HG02623 (cell line): ENCODE data around the gene MAGI2.
"Not testable (repeated sequence)": the region's sequence is repeated elsewhere in the genome, so short reads cannot be mapped to it uniquely, and the experiment has no call there.

ENCODE experiments used
- ATAC-seq: cut with Tn5 transposase; IDR thresholded peaks from one replicate; pipeline ENCODE4 v1.9.1; 2021; ENCODE audit warnings: moderate library complexity; ENCODE audit not compliant: unreplicated experiment

The MAGI2 gene

DNA sequence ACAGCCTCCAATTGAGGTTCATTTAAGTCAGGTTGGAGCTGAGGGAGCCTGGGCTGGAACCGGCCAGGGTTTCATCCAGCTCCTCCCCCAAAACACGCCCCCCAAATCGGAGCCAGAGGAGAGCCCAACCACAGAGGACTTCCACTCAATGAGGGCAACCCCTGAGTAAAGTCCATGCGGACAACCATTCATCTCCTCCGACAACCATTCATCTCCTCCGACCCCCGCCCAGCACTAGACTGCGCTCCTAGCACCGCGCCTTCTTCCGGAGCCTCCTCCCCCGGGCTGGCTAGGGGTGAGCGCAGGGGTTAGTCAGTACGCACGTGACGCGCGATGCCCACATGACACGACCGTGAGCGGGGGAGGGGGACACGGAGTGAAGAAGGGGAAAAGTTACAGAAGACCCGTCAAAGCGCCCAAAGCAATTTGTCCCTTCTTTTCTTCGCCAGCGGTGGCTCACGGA is 1.4 kb downstream of the MAGI2 start:
- ATAC-seq: no peak

DNA sequence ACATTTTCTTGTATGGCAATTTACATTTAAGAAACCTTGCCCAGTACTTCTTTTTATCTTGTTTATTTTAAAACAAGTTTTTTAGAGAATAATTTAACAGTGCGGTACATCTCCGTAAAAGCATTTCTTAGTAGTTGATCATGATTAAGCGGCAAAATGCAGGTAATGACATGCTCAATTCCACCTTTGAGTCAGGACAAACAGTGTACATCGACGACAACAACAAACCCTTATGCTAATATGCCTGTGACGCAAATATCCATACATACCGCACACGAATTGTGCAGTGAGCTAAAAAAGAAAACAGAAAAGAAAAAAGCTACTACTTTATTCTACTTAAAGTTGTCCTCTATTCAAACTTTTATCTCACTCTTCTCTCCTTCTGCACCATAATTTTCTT is 1.9 kb downstream of the MAGI2 start:
- no peak for ATAC-seq

DNA sequence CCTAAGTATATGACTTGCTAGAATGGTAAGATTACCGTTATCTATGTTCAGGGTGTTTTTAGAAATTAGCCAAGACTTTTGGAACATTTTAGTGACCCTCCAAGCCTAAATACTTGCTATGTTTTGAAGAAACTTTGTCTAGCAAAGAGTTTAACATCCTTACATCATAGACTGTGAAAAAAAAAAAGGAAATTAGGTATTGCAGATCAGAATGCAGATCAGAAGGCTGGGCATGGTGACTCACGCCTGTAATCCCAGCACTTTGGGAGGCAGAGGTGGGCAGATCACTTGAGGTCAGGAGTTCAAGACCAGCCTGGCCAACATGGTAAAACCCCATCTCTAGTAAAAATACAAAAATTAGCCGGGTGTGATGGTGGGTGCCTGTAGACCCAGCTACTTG is 10.7 kb downstream of the MAGI2 start:
- not testable (repeated sequence) for ATAC-seq

DNA sequence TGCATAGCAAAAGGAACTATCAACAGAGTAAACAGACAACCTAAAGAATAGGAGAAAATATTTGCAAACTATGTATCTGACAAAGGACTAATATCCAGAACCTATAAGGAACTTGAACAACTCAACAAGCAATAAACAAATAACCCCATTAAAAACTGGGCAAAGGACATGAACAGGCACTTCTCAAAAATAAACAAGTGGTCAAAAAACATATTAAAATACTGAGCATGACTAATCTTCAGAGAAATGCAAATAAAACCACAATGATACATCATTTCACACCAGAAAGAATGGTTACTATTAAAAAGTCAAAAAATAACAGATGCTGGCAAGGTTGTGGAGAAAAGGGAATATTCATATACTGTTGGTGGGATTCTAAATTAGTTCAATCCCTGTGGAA is 17.1 kb downstream of the MAGI2 start:
- ATAC-seq: no peak

DNA sequence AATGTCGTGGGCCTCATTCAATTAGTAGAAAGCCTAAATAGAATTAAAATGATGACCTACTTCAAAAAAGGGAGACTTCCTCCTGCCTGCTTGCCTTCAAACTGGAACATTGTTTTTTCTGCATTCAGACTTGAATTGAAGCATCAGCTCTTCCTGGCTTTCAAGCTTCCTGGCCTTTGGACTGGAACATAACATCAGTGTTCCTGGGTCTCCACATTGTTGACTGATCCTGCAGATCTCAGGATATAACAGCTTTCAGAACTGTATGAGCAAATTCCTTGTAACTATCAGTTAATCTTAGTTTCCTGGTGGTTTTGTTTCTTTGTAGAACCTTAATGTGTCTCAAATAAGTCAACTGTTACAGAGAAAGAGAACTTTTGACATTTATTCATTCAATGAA is 18.6 kb downstream of the MAGI2 start:
- ATAC-seq: no peak

DNA sequence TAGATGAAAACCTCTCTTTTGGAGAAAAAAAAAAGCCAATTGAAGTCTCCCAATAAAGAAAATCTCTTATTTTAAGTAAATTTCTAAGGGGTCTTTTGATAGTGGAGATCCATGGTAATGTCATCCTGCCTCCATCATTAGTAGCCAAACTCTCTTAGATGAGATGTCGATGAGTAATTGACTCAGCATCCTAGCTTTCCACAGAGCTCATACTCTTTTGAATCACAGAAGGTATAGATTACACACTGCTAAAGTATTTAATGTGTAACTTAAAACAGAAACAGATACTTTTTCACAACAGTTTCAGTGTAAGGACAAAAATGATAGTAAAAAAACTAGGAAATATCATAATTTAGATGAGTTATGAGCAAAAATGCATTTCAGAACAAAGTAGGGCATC is 19.4 kb downstream of the MAGI2 start:
- ATAC-seq: no peak

DNA sequence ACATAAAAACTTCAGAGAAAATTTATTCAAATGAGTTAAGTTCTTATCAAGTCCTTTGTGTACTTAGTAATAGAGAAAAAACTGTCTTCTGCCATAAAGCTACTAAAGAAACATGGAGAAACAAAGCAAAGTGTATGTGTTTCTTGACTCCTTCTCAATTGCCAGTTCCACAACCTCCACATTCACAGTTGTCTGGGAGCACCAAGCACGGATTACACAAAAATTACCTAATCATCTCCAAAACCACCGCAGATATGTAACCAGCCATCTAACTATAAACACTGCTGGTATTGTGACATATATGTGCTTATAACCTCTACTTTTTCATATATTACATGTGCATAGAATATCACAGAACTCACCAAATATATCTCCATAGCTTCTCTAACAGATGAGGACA is 23.1 kb downstream of the MAGI2 start:
- ATAC-seq: no peak

DNA sequence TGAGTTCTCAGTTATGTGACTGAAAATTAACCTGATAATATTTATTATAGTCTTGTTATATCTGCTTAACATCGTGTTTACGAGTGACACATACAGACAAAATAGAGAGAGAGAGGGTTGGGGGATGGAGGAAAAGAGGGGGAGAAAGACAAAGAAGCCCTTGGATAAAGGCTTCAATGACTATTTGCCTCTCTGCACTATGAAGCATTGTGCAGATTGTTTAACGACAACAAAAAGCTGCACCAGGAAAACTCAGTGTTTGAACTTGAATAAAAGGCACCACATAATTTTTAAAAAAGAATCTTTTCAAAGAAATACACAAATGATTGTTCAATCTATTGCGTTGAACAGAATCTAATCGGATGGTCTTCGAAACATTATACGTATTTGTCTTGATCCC is 27.8 kb downstream of the MAGI2 start:
- ATAC-seq: no peak

DNA sequence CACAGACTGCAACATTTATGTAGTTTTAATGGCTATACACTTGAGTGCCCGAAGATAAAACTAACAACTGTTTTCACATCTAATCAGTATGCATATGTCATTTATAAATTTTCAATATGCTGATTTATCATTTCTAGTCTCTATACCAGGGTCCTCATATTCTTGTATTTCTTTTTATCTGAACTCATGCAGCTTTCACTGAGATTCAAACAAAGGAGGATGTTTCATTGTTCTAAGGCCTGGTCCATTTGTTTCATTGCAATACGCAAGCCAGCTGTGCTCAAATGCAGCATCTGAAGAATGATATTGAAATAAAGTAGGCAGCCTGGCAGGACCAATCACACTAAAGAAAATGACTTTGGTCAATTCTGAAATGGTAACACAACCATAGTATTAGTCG is 31.7 kb downstream of the MAGI2 start:
- no peak for ATAC-seq

DNA sequence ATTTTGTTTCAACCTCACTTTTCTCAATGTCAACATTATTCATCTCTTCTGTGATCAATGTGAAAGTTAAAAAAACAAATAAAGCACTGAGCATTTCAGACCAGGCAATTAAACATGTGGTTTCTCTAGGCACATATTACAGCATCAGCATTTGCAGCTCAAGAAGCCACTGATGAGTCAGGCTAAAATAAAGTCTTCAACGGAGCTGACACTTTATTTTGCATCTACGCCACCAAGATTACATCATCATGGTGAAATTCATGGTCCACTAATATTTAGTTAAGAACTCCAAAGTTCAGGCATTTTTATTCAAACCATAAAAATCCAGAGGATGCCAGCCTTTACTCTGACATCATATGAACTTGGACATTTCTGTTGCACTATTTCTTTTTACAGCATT is 33.0 kb downstream of the MAGI2 start:
- no peak for ATAC-seq

DNA sequence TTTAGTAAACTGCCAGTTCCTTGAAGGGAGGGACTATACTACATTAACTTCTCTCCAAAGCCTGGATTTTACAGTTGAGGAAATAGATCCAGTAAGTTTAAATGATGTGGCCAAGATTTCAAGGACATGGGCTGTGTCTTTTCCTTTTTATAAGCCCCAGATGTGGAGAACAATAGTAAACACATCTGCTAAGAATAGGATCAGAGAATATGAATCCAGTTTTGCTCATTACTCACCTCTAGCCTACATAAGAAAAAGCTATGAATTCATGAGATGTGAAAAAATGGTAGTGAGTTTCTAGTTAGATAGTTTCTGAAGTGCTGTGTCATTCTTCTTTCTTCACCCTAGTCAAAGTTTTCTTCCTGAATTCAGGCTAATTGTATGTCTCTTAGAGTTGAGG is 38.6 kb downstream of the MAGI2 start:
- ATAC-seq: no peak

DNA sequence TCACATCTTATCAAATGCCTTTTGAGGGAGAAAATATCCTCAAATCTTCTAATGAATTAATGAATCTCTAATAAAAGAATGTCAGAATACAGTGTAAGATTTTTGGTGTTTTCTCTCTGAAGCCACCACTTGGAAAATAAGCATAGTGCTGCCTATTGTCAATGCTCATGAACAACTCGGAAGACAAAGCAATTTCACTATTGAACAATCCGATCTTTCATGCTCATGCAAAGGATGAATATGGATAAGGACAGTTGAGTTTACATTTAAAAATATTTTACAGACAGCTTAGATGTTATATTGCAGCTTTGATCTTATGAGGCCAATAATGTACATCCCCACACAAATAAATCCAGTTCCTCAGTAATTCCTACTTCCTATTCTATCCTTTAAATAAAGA is 40.6 kb downstream of the MAGI2 start:
- no peak for ATAC-seq

DNA sequence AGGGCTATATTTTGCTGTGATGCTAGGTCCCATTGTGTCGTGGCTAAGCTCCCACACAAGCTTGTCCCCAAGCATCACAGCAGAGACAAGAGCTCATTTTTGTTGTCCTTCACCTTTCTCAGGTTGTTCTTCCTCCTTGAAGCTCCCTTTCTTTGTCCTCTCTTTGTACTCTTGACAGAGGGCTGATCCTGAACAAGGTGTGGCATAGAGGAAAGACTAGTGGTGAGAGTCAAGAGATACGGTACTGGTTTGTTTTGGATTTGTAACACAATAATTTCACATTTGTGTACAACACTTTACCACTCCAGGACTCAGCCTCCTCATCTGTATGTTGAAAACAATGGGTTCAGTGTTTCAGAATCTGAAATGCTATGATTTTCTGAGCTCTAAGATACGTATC is 41.0 kb downstream of the MAGI2 start:
- ATAC-seq: no peak

DNA sequence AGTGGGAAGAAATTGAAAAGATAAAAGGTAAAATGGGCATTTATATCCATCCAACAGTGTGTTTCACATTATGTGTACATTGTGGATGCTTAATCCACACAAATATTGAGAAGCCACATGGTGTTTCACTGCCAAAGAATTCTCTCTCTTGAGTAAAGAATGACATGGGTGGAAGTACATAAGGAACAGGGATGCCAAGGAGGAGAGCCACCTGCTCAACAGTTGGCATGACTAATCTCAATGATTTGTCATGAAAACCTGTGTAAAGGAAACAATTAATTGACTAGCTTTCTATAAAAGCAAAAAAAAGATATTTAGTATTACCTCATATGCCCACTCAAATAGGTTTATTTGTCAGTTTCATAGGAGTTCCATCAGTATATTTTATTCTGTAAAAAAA is 43.1 kb downstream of the MAGI2 start:
- ATAC-seq: no peak

DNA sequence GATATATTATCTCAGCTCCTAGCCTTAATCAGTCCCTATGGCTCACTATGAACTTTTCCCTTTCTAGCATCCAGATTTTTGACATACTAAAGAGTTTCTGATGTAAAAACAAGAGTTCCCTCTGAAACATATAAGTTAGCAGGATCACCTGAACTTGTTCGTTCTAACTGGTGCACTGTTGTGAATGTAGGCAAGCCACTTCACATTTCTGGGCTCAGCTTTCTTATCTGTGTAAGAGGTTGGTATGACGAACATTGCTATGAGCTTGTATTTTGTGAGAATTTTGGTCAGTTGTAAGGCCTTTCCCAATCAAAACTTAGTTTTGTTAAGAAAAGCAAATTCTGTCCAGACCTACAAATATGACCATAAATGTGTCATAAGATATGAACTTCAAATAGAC is 46.1 kb downstream of the MAGI2 start:
- no peak for ATAC-seq

DNA sequence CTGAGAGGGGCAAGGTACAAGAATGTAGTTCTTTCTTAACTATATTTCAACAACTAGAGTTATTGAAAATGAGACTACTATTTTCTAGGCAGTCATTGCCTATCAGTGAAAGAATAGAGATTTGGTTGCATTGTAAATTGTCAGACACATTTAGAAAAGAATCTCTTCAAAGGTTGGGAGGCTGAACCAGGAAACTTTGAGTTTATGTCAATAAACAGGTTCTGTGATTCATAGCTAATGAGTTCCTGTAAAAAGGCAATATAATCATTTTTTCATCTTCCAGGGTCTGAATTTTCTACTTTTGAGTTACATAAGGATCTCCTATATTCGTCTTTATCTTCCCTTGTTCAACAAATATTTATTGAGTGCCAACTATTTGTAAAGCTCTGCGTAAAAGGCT is 47.1 kb downstream of the MAGI2 start:
- no peak for ATAC-seq

DNA sequence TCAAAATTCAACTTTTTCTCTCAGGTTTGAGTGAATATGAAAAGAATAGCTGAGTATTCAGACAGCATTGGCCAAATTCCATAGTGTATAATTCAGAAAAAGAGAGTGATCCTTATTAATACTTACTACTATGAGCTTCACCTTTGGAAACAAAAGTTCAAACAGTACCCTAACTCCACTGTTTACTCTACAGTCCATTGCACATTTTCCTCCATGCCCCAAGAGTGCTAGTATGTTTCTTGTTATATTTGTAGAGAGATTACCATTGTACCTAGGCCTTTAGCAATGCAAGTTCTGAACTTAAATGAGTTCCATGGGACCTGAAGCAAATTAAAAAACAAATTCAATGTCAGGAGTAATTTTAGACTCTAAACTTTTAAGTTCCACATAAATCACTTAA is 48.1 kb downstream of the MAGI2 start:
- no peak for ATAC-seq

DNA sequence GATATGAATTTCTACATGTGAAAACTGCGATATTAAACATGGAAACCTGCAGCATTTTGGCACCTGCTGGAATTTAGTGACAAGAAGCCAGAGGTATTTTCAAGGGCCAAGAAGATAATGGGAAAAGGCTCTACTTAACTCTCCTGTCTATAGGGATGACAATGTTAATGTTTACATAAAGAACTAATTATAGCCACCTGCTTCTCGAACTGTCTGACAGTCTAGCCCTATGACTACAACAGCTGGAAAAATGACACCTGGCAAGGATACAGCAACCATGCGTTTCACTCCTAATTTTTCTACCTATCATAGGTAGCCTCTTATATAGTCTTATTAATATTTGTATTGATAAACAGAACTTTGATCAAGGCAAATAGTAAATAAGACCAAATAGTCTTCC is 49.6 kb downstream of the MAGI2 start:
- ATAC-seq: no peak

DNA sequence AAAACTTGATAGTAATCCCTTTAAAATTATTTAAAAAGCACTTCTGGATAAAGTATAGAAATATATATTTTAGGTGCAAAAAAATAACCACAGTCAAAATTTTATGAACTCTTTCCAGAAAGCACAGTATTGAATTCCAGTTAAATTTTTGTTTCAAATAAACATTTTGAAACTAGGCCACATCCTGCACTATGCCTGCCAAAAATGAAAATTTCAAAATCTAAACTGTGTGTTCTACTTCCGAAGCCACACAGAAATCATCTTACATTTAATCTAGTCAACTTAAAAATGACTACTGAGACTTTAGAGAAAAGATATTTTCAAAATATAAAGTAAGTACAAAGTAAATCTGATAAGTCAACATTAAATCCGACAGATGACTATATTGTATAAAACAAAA is 50.0 kb downstream of the MAGI2 start:
- ATAC-seq: no peak

DNA sequence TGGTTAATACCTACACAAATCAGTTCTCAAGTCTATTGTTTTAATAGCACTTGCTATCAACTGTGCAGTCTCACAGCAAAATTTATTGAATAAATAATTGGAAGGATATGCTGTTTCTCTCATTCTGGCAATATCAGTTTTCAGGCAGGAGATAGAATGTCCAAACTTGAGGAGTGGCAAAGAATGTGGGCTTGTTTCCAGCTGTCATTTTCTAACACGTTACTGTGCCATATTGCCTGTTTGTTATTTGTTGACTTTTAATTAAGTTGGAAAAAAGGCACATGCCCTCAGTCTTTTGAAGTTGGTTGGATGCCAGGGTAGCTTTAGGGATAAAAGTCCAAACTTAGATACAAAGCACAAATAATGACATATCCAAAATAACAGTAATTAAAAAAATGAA is 52.2 kb downstream of the MAGI2 start:
- ATAC-seq: no peak

DNA sequence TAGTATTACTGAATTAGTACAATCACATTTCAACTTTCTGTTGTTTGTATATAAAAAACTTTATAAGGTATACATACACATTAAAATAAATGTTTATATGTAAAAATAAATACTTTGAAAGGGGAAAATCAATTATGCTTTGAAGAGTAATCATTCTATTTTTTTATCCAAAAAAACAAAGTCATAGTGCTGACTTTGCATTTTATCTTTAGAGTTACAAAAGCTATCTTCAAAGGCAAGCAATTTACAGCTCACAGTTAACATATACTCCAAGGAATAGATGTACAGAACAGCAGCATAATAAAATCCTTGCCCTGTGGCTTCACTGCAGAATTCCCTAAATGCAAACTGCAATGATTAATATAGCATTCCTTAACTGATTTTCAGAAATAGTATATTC is 53.2 kb downstream of the MAGI2 start:
- no peak for ATAC-seq

DNA sequence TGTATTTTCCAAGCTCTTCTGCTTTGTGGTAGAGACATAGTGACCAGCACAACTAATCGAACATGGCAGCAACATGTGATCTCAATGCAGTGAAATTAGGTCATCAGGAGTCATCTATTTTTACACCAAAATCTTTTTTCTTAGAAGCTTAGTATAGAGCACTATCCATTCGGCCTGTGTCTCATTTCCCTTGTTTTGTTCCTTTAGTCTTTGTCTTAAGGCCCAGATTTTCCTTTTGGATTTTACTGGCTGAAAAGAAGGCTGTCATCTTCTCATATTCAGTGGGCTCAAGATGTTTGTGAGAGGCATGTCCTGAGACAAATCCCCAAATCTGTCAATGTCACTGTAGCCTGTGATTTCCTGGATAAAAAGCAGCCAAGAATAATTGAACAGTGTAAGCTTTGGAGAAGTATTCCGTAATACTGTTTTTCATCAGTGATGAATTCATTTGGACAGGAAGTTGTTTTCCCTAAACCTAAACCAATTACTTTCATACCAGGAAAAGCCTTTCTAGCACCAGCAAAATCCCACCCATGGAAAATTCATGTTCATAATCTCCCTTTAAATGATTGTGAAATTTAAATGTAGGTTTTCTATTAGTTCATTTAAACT is 55.2 kb downstream of the MAGI2 start:
- no peak for ATAC-seq

DNA sequence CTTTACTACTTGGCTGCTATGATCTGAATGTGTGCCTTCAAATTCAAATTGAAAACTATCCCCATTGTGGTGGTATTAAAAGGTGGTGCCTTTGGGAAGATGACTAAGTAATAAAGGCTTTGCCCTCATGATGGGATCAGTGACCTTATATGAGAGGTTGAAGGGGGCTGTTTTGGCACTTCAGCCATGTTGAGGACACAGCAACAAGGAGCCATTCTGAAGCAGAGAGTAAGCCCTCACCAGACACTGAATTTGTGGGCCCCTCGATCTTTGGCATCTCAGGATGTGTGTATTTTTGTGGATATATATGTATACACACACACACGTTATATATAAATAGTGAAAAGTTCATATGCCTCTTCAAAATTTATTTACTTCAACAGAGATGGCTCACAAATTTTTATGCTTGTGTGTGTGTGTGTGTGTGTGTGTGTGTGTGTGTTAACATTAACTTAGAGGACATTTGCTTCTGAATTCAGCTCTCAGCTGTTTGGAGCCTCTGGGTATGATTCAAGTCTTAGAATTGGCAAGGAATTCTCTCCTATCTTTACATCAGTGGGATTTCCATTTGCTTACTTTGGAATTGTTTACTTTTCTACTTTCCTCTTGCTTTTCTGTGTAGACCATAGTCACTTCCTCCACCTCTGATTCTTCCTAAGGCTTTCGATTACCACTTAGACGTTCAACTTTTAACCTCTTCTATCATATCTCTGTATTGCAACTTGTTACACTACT is 66.6 kb downstream of the MAGI2 start:
- no peak for ATAC-seq
